H9 (cell line): ENCODE results near the gene HS3ST4. TPM values are rescaled to one million over a fixed set of nuclear protein-coding genes. Genes with fewer than 3 reads are reported as not detected.
A peak's percentile ranks its signal among the peaks of the same experiment; 100 is the strongest.

ENCODE experiments used
- DNase-seq: peaks from one replicate; pipeline ENCODE4 v3.0.0-alpha.2; 2017
- H2AFZ ChIP-seq: one replicate; pipeline ENCODE4 v1.6.1; 2013; ENCODE audit warnings: mild to moderate bottlenecking, low read length, control low read depth, moderate library complexity
- H2AK5ac ChIP-seq: 2 replicates; pipeline ENCODE4 v1.6.1; 2013; ENCODE audit warnings: low read length, control low read depth, mixed read lengths; ENCODE audit not compliant: insufficient read length
- H2BK120ac ChIP-seq: one replicate; pipeline ENCODE4 v1.6.1; 2013; ENCODE audit warnings: low read depth, mild to moderate bottlenecking, low read length, control low read depth, inconsistent platforms; ENCODE audit not compliant: poor library complexity, severe bottlenecking
- H2BK12ac ChIP-seq: 2 replicates; pipeline ENCODE4 v1.6.1; 2013; ENCODE audit warnings: low read length, control low read depth, mixed read lengths, low read depth; ENCODE audit not compliant: insufficient read length
- H2BK15ac ChIP-seq: 2 replicates; pipeline ENCODE4 v1.6.1; 2013; ENCODE audit warnings: low read depth, low read length, control low read depth
- H2BK20ac ChIP-seq: one replicate; pipeline ENCODE4 v1.6.1; 2013; ENCODE audit warnings: low read depth, mild to moderate bottlenecking, low read length, control low read depth, inconsistent platforms; ENCODE audit not compliant: poor library complexity, severe bottlenecking
- H2BK5ac ChIP-seq: 2 replicates; pipeline ENCODE4 v1.6.1; 2013; ENCODE audit warnings: low read length, control low read depth, mixed read lengths; ENCODE audit not compliant: insufficient read length
- H3K14ac ChIP-seq: 2 replicates; pipeline ENCODE4 v1.6.1; 2013; ENCODE audit warnings: low read length, control low read depth; ENCODE audit not compliant: insufficient read depth
- H3K18ac ChIP-seq: 2 replicates; pipeline ENCODE4 v1.6.1; 2013; ENCODE audit warnings: low read depth, mild to moderate bottlenecking, mixed read lengths, low read length, control low read depth; ENCODE audit not compliant: insufficient read length
- H3K23ac ChIP-seq: 2 replicates; pipeline ENCODE4 v1.6.1; 2013; ENCODE audit warnings: low read length, control low read depth, mixed read lengths, low read depth; ENCODE audit not compliant: insufficient read length
- H3K23me2 ChIP-seq: 2 replicates; pipeline ENCODE4 v1.6.1; 2013; ENCODE audit warnings: low read depth, mild to moderate bottlenecking, mixed read lengths, low read length, control low read depth; ENCODE audit not compliant: insufficient read length, poor library complexity, severe bottlenecking
- H3K27ac ChIP-seq: 2 replicates; pipeline ENCODE4 v1.5.1; 2013; ENCODE audit warnings: low read length, control low read depth, mixed read lengths, low read depth; ENCODE audit not compliant: insufficient read length
- H3K27me3 ChIP-seq: 2 replicates; pipeline ENCODE4 v1.6.1; 2013; ENCODE audit warnings: low read length, control low read depth, inconsistent platforms; ENCODE audit not compliant: insufficient read depth
- H3K4ac ChIP-seq: 2 replicates; pipeline ENCODE4 v1.6.1; 2013; ENCODE audit warnings: low read depth, mild to moderate bottlenecking, control low read depth, inconsistent platforms, low read length, moderate library complexity
- H3K4me1 ChIP-seq: 2 replicates; pipeline ENCODE4 v1.6.1; 2013; ENCODE audit warnings: low read length, control low read depth, inconsistent platforms; ENCODE audit not compliant: insufficient read depth
- H3K4me2 ChIP-seq: 2 replicates; pipeline ENCODE4 v1.6.1; 2013; ENCODE audit warnings: low read length, control low read depth, mixed read lengths; ENCODE audit not compliant: insufficient read length, insufficient read depth
- H3K56ac ChIP-seq: 2 replicates; pipeline ENCODE4 v1.6.1; 2013; ENCODE audit warnings: low read depth, mild to moderate bottlenecking, mixed read lengths, low read length, control low read depth; ENCODE audit not compliant: insufficient read length
- H3K79me1 ChIP-seq: 2 replicates; pipeline ENCODE4 v1.6.1; 2013; ENCODE audit warnings: low read depth, mild to moderate bottlenecking, moderate library complexity, low read length, control low read depth, inconsistent platforms; ENCODE audit not compliant: insufficient read depth, poor library complexity, severe bottlenecking
- H3K79me2 ChIP-seq: 2 replicates; pipeline ENCODE4 v1.6.1; 2013; ENCODE audit warnings: low read length, control low read depth, inconsistent platforms; ENCODE audit not compliant: insufficient read depth
- H3K9ac ChIP-seq: 2 replicates; pipeline ENCODE4 v1.6.1; 2013; ENCODE audit warnings: low read length, control low read depth, mixed read lengths; ENCODE audit not compliant: insufficient read length; ENCODE audit errors: extremely low read depth
- H3K9me3 ChIP-seq: one replicate; pipeline ENCODE4 v1.6.1; 2013; ENCODE audit warnings: low read depth, low read length, inconsistent platforms; ENCODE audit not compliant: control insufficient read depth
- H3T11ph ChIP-seq: one replicate; pipeline ENCODE4 v1.6.1; 2013; ENCODE audit warnings: mild to moderate bottlenecking, low read length, control low read depth, inconsistent platforms
- H4K20me1 ChIP-seq: one replicate; pipeline ENCODE4 v1.6.1; 2013; ENCODE audit not compliant: control insufficient read depth, insufficient read length, insufficient read depth
- H4K5ac ChIP-seq: 2 replicates; pipeline ENCODE4 v1.6.1; 2013; ENCODE audit warnings: low read depth, mild to moderate bottlenecking, mixed read lengths, low read length, control low read depth; ENCODE audit not compliant: insufficient read length
- H4K8ac ChIP-seq: replicated peaks from 2 replicates; pipeline ENCODE4 v1.6.1; 2013; ENCODE audit warnings: low read length, control low read depth, mixed read lengths, low read depth; ENCODE audit not compliant: insufficient read length
- H4K91ac ChIP-seq: 2 replicates; pipeline ENCODE4 v1.6.1; 2013; ENCODE audit warnings: low read depth, mild to moderate bottlenecking, moderate library complexity, mixed read lengths, low read length, control low read depth; ENCODE audit not compliant: insufficient read length
- H3K27ac Mint-ChIP-seq, 3 experiments: 2 replicates in 2 of 3; 3 replicates in 1 of 3; pipeline ENCODE4 v1.8.0; 2020 to 2021; ENCODE audit warnings: mixed read lengths in 3 of 3, mild to moderate bottlenecking in 1 of 3, moderate library complexity in 1 of 3
- H3K27me3 Mint-ChIP-seq: 2 replicates; pipeline ENCODE4 v1.8.0; 2021; ENCODE audit warnings: low read depth, mild to moderate bottlenecking, moderate library complexity, mixed read lengths
- H3K36me3 Mint-ChIP-seq, 3 experiments: 2 replicates in 2 of 3; 3 replicates in 1 of 3; pipeline ENCODE4 v1.8.0; 2020 to 2021; ENCODE audit warnings: low read depth in 3 of 3, mixed read lengths in 3 of 3; ENCODE audit not compliant: insufficient read depth in 1 of 3
- H3K4me1 Mint-ChIP-seq, 2 experiments: 2 replicates each; pipeline ENCODE4 v1.8.0; 2020; ENCODE audit warnings: mixed read lengths in 2 of 2
- H3K4me3 Mint-ChIP-seq, 2 experiments: 2 replicates in 1 of 2; 3 replicates in 1 of 2; pipeline ENCODE4 v1.8.0; 2020 to 2021; ENCODE audit warnings: mild to moderate bottlenecking in 2 of 2, mixed read lengths in 2 of 2, moderate library complexity in 1 of 2
- H3K9me3 Mint-ChIP-seq, 2 experiments: 2 replicates in 1 of 2; 3 replicates in 1 of 2; pipeline ENCODE4 v1.8.0; 2020; ENCODE audit warnings: mild to moderate bottlenecking in 2 of 2, mixed read lengths in 2 of 2, moderate library complexity in 1 of 2
- CTCF ChIP-seq: fragments of 200-600 bp; sonication (generic); conservative IDR thresholded peaks from 3 replicates; pipeline ENCODE4 v1.8.0; 2021; ENCODE audit warnings: antibody characterized with exemption, mild to moderate bottlenecking
- WGBS: extraction: QIAGEN DNeasy Blood & Tissue Kit; methylation state at CpG from one replicate; pipeline ENCODE4 v1.1.7; 2013; ENCODE audit warnings: missing lambda C conversion rate, low lambda C conversion rate, mixed read lengths; ENCODE audit not compliant: insufficient read length; ENCODE audit errors: extremely low coverage; 5-methylcytosine and 5-hydroxymethylcytosine counted together
- total RNA-seq: library from RNA; stranded (reverse); gene quantifications from 2 replicates; pipeline ENCODE4 v1.2.1, GENCODE V29; 2021

Gene HS3ST4
- total RNA-seq, 1 experiment from 2014 or later = 1.7 TPM

GRCh38 chr16:25735645-25736044 is 43.9 kb downstream of the HS3ST4 start:
- H3K79me1 ChIP-seq = no peaks in the 10 kb centered on the region
- no peak overlapping the region for H2AFZ ChIP-seq
- H2BK120ac ChIP-seq = no peak overlapping the region
- no peaks in the 10 kb centered on the region for H3K23me2 ChIP-seq
- no peak overlapping the region for H4K8ac ChIP-seq
- H3K14ac ChIP-seq = no peak overlapping the region
- H3K4me2 ChIP-seq = no peak overlapping the region
- TF ChIP-seq CTCF = peak; percentile 22; the same call in 1 of the 3 replicates
- H3K4ac ChIP-seq = no peak overlapping the region
- no peak overlapping the region for H3K4me3 Mint-ChIP-seq
- no CpG with 5 or more reads among the region's 1 CpG for WGBS
- H2BK20ac ChIP-seq = no peak overlapping the region
- H2BK15ac ChIP-seq = no peak overlapping the region
- no peak overlapping the region for H2BK5ac ChIP-seq
- H3K9ac ChIP-seq = no peak overlapping the region
- no peak overlapping the region for H3K23ac ChIP-seq
- no peak overlapping the region for H4K5ac ChIP-seq
- no peaks in the 10 kb centered on the region for H3K9me3 ChIP-seq
- H3K4me1 ChIP-seq = no peaks in the 10 kb centered on the region
- no peak overlapping the region for H3K18ac ChIP-seq
- H3K36me3 Mint-ChIP-seq = no peaks in the 10 kb centered on the region
- H2AK5ac ChIP-seq = no peak overlapping the region
- no peaks in the 10 kb centered on the region for H3K27me3 Mint-ChIP-seq
- H3K4me1 Mint-ChIP-seq = 0 out of 4 replicates have a peak, but pooled peaks cover 4 to 5% of the 10 kb centered on the region in 2 experiments
- no peak overlapping the region for H4K91ac ChIP-seq
- H3K27ac ChIP-seq = no peak overlapping the region
- H3K27ac Mint-ChIP-seq = no peak overlapping the region
- H3K9me3 Mint-ChIP-seq = no peaks in the 10 kb centered on the region
- H4K20me1 ChIP-seq = no peaks in the 10 kb centered on the region
- DNase-seq = no peak
- no peaks in the 10 kb centered on the region for H3K79me2 ChIP-seq
- no peaks in the 10 kb centered on the region for H3K27me3 ChIP-seq
- no peak overlapping the region for H3T11ph ChIP-seq
- H2BK12ac ChIP-seq = no peak overlapping the region
- H3K56ac ChIP-seq = no peak overlapping the region
